Uterus (tissue), 4 donors: ENCODE results near the gene NLGN1. TPM values are rescaled to one million over a fixed set of nuclear protein-coding genes. Genes with fewer than 3 reads are reported as not detected.

ENCODE experiments used
- DNase-seq, 2 donors: peaks; one replicate each; pipeline ENCODE4 v3.0.0-alpha.2; 2019 to 2020
- H3K27ac ChIP-seq, 2 donors: fragments of 200-600 bp; sonication (generic); 1 replicate in 1 of 2; 2 replicates in 1 of 2; pipeline ENCODE4 v1.5.1; 2016 to 2018
- H3K27me3 ChIP-seq, 2 donors: fragments of 200-600 bp; sonication (generic); one replicate each; pipeline ENCODE4 v1.5.1; 2018 to 2019; ENCODE audit warnings: control low read depth in 1 of 2
- H3K36me3 ChIP-seq, 2 donors: fragments of 200-600 bp; sonication (generic); one replicate each; pipeline ENCODE4 v1.5.1; 2019; ENCODE audit warnings: control low read depth in 1 of 2
- H3K4me1 ChIP-seq, 2 donors: fragments of 200-600 bp; sonication (generic); one replicate each; pipeline ENCODE4 v1.5.1; 2018 to 2019; ENCODE audit warnings: control low read depth in 1 of 2
- H3K4me3 ChIP-seq, 2 donors: fragments of 200-600 bp; sonication (generic); 1 replicate in 1 of 2; 2 replicates in 1 of 2; pipeline ENCODE4 v1.5.1; 2018 to 2019; ENCODE audit warnings: mild to moderate bottlenecking in 1 of 2
- H3K9me3 ChIP-seq, 2 donors: fragments of 200-600 bp; sonication (generic); one replicate each; pipeline ENCODE4 v1.5.1; 2019; ENCODE audit warnings: control low read depth in 1 of 2
- CTCF ChIP-seq, 4 experiments: fragments of 200-600 bp in 2 of 4; fragments of 450-650 bp in 2 of 4; sonication (generic) in 2 of 4; IDR thresholded peaks; one replicate each; pipeline ENCODE4 v1.5.1; 2016 to 2019; ENCODE audit warnings: antibody characterized with exemption in 4 of 4, mild to moderate bottlenecking in 2 of 4, moderate library complexity in 1 of 4
- POLR2A ChIP-seq, 2 donors: fragments of 450-650 bp; IDR thresholded peaks; one replicate each; pipeline ENCODE4 v1.6.1; 2016; ENCODE audit warnings: antibody characterized with exemption in 2 of 2, mild to moderate bottlenecking in 1 of 2, moderate library complexity in 1 of 2
- intact Hi-C: fragments of 100-400 bp; cut with DNase I; formaldehyde crosslinking; loops from one replicate; pipeline ENCODE4 v1.15.1; 2023; ENCODE audit warnings: low total_unique reads
- total RNA-seq, 4 donors: library from RNA; depleted of rRNA in 3 of 4; stranded (reverse); fragments of >200 nt in 3 of 4; gene quantifications; one replicate each; pipeline versions ENCODE4 v1.1.0 to v1.2.4, GENCODE V29; 2014 to 2023
- donor health status: DM: yes; HTN: yes; CAD: no.

Gene NLGN1
- total RNA-seq, 4 donors from 2014 or later: 3.6 to 44.8 (median 9.8) TPM

DNA sequence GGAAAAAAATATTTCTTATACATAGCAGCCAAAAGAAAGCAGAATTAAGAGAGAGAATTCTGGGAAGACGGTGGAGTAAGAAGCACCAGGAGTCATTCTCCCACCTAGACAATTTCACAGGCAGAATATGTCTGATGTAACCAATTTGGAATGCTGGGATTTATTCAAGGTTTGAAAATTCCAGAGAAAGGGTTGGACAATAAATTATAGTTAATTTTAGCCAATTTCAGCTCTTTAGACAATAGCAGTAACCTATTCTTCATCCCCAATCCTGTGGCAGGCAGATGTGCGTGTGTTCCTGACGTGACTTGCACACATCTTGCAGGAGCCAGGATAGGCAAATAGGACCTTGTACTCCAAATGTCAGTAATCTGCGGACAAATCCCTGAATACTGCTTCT is 920.6 kb downstream of the NLGN1 start:
- no peak for TF ChIP-seq POLR2A (IDR thresholded peaks at IDR 0.05)
- TF ChIP-seq CTCF (IDR thresholded peaks at IDR 0.05): no peak
- intact Hi-C loops: no loop called here
- no peaks in the 10 kb centered on the region for H3K9me3 ChIP-seq

GRCh38 chr3:174321548-174321947 is 924.0 kb downstream of the NLGN1 start:
- Histone ChIP-seq H3K4me3 (no peak overlapping the region), H3K27ac (no peak overlapping the region), H3K27me3 (no peaks in the 10 kb centered on the region), H3K36me3 (no peaks in the 10 kb centered on the region), H3K9me3 (no peaks in the 10 kb centered on the region), H3K4me1 (no peaks in the 10 kb centered on the region)
- intact Hi-C loops: no loop called here
- DNase-seq: no peak
- TF ChIP-seq CTCF (IDR thresholded peaks at IDR 0.05) (no peak), POLR2A (IDR thresholded peaks at IDR 0.05) (no peak)

More for the DNA sequence above, 920.6 kb downstream of the NLGN1 start:
- no peak overlapping the region for H3K4me3 ChIP-seq
- no peak overlapping the region for H3K27ac ChIP-seq
- no peaks in the 10 kb centered on the region for H3K36me3 ChIP-seq
- H3K27me3 ChIP-seq: no peaks in the 10 kb centered on the region
- no peak for DNase-seq
- H3K4me1 ChIP-seq: no peaks in the 10 kb centered on the region

DNA sequence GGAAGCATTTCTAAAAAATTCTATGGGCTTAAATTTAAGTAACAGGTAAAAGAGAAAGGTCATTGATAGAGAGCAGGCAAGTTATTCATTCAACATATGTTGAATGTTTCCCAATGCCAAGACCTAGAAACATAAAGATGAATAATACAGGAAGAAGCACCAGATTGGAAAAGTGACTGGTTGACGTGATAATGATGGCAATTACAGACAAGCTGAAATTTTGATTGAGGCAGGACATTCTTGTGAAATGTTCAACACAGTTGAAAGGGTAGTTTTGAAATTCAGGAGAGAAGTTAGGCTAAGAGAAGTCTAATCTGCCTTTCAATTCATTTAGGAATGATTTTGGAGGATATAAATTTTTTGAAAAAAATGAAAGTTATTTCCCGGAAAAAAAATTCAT is 925.2 kb downstream of the NLGN1 start:
- DNase-seq: no peak
- H3K27me3 ChIP-seq: no peaks in the 10 kb centered on the region
- TF ChIP-seq CTCF (IDR thresholded peaks at IDR 0.05) (no peak), POLR2A (IDR thresholded peaks at IDR 0.05) (no peak)
- no peaks in the 10 kb centered on the region for H3K4me1 ChIP-seq
- H3K9me3 ChIP-seq: no peaks in the 10 kb centered on the region
- no peak overlapping the region for H3K27ac ChIP-seq
- no peaks in the 10 kb centered on the region for H3K36me3 ChIP-seq
- intact Hi-C loops: no loop called here
- H3K4me3 ChIP-seq: no peak overlapping the region

- Histone ChIP-seq H3K27me3 (no peaks in the 10 kb centered on the region), H3K36me3 (no peaks in the 10 kb centered on the region), H3K27ac (no peak overlapping the region), H3K9me3 (no peaks in the 10 kb centered on the region), H3K4me1 (no peaks in the 10 kb centered on the region), H3K4me3 (no peak overlapping the region)
- no peak for DNase-seq
- intact Hi-C loops: no loop called here
- TF ChIP-seq CTCF (IDR thresholded peaks at IDR 0.05) (no peak), POLR2A (IDR thresholded peaks at IDR 0.05) (no peak)
Observed at GRCh38 chr3:174325171-174325570, 927.6 kb downstream of the NLGN1 start.

GRCh38 chr3:174325834-174326700 is 928.5 kb downstream of the NLGN1 start:
- Histone ChIP-seq H3K27ac (no peak overlapping the region), H3K9me3 (no peaks in the 10 kb centered on the region), H3K27me3 (no peaks in the 10 kb centered on the region), H3K4me1 (no peaks in the 10 kb centered on the region), H3K36me3 (no peaks in the 10 kb centered on the region), H3K4me3 (no peak overlapping the region)
- DNase-seq: no peak
- intact Hi-C loops: no loop called here
- no peak for TF ChIP-seq POLR2A (IDR thresholded peaks at IDR 0.05)
- TF ChIP-seq CTCF (IDR thresholded peaks at IDR 0.05): no peak
